Tibial nerve (tissue), 4 donors: Measurements from ENCODE around the gene UMAD1. TPM values are rescaled to one million over a fixed set of nuclear protein-coding genes. Genes with fewer than 3 reads are reported as not detected.

Experiments used
- DNase-seq, 2 donors: peaks; one replicate each; pipeline ENCODE4 v3.0.0-alpha.2; 2019; ENCODE audit warnings: low spot score in 2 of 2
- H3K27ac ChIP-seq, 4 donors: fragments of 200-600 bp; sonication (generic) in 3 of 4; one replicate each; pipeline ENCODE4 v1.5.1; 2017 to 2019; ENCODE audit warnings: mild to moderate bottlenecking in 1 of 4
- H3K27me3 ChIP-seq, 2 donors: fragments of 200-600 bp; sonication (generic) in 1 of 2; one replicate each; pipeline versions ENCODE4 v1.5.1 to v1.6.0; 2017 to 2019
- H3K36me3 ChIP-seq, 3 donors: fragments of 200-600 bp; sonication (generic); one replicate each; pipeline ENCODE4 v1.5.1; 2018 to 2019
- H3K4me1 ChIP-seq, 4 donors: fragments of 200-600 bp; sonication (generic) in 3 of 4; one replicate each; pipeline ENCODE4 v1.5.1; 2017 to 2019
- H3K4me3 ChIP-seq, 4 donors: fragments of 200-600 bp; sonication (generic) in 3 of 4; one replicate each; pipeline ENCODE4 v1.5.1; 2017 to 2019; ENCODE audit warnings: mild to moderate bottlenecking in 1 of 4, moderate library complexity in 1 of 4
- H3K9me3 ChIP-seq, 4 donors: fragments of 200-600 bp; sonication (generic) in 3 of 4; one replicate each; pipeline ENCODE4 v1.5.1; 2017 to 2019
- CTCF ChIP-seq, 5 experiments: fragments of 200-600 bp in 3 of 5; fragments of 450-650 bp in 2 of 5; sonication (generic) in 3 of 5; IDR thresholded peaks; one replicate each; pipeline ENCODE4 v1.5.1; 2016 to 2019; ENCODE audit warnings: antibody characterized with exemption in 5 of 5, mild to moderate bottlenecking in 3 of 5, moderate library complexity in 2 of 5
- EP300 ChIP-seq, 2 donors: sonication (generic); formaldehyde crosslinking; IDR thresholded peaks; one replicate each; pipeline ENCODE4 v1.6.1; 2017; ENCODE audit warnings: antibody characterized with exemption in 2 of 2, mild to moderate bottlenecking in 1 of 2
- POLR2A ChIP-seq, 2 donors: fragments of 450-650 bp; IDR thresholded peaks; one replicate each; pipeline ENCODE4 v1.6.1; 2017; ENCODE audit warnings: antibody characterized with exemption in 2 of 2, mild to moderate bottlenecking in 2 of 2, moderate library complexity in 2 of 2
- WGBS, 2 donors: methylation state at CpG; one replicate each; pipeline ENCODE4 v1.1.5; 2018; 5-methylcytosine and 5-hydroxymethylcytosine counted together
- total RNA-seq, 4 donors: library from RNA; depleted of rRNA; stranded (reverse); fragments of >200 nt; gene quantifications; one replicate each; pipeline ENCODE4 v1.1.0, GENCODE V29; 2016

UMAD1 gene
- total RNA-seq, 4 donors from 2014 or later = 6.0 to 14.9 (median 10.2) TPM

GRCh38 chr7:7639847-7640220, 718 bp upstream of the UMAD1 start:
- Histone ChIP-seq H3K4me3 (peak overlapping the region; percentile 73 to 96 (median 80)), H3K36me3 (peaks cover 0 to 29% (median 0%) of the 10 kb centered on the region in 3 donors), H3K9me3 (no peaks in the 10 kb centered on the region), H3K27me3 (no peaks in the 10 kb centered on the region), H3K4me1 (peaks cover 0 to 24% (median 8%) of the 10 kb centered on the region in 4 donors), H3K27ac (peak overlapping the region; percentile 34 to 94 (median 90))
- TF ChIP-seq EP300 (IDR thresholded peaks at IDR 0.05) (no peak), POLR2A (IDR thresholded peaks at IDR 0.05) (no peak)
- WGBS, 2 donors = 0 to 1% methylated on average over 19 of the region's 19 CpGs
- peak in 1 of 2 donors; percentile 8 for DNase-seq

- no peak for DNase-seq
- 4 to 6% methylated on average over 22 of the region's 22 CpGs for WGBS, 2 donors
Measured at GRCh38 chr7:7641129-7641663, 644 bp downstream of the UMAD1 start.

DNA sequence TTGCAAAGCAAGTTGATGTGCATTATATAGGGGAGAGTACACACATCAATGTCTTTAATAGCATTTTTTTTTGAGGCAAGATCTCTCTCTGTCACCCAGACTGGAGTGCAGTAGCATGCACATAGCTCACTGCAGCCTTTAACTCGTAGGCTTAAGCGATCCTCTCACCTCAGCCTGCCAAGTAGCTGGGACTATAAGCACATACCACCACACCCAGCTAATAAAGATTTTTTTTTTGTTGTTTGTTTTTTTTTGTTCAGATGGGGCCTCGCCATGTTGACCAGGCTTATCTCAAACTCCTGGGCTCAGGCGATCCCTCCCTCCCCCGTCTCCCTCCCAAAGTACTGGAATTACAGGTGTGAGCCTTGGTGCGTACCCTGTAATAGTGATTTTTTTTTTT, 1.5 kb downstream of the UMAD1 start:
- Histone ChIP-seq H3K4me3 (no peak overlapping the region), H3K4me1 (peaks cover 0 to 24% (median 8%) of the 10 kb centered on the region in 4 donors), H3K9me3 (peaks cover 0 to 6% (median 0%) of the 10 kb centered on the region in 4 donors), H3K27ac (no peak overlapping the region), H3K27me3 (no peaks in the 10 kb centered on the region), H3K36me3 (peaks cover 0 to 18% (median 0%) of the 10 kb centered on the region in 3 donors)
- TF ChIP-seq CTCF (IDR thresholded peaks at IDR 0.05) (no peak), POLR2A (IDR thresholded peaks at IDR 0.05) (no peak), EP300 (IDR thresholded peaks at IDR 0.05) (no peak)
- no peak for DNase-seq
- 81 to 86% methylated on average over 6 of the region's 6 CpGs for WGBS, 2 donors

More at GRCh38 chr7:7641129-7641663, 644 bp downstream of the UMAD1 start:
- Histone ChIP-seq H3K36me3 (peaks cover 0 to 21% (median 0%) of the 10 kb centered on the region in 3 donors), H3K27ac (peak overlapping the region; percentile 59 to 94 (median 88)), H3K4me3 (peak overlapping the region; percentile 73 to 96 (median 80)), H3K4me1 (peaks cover 0 to 24% (median 8%) of the 10 kb centered on the region in 4 donors), H3K9me3 (no peaks in the 10 kb centered on the region), H3K27me3 (no peaks in the 10 kb centered on the region)
- TF ChIP-seq CTCF (IDR thresholded peaks at IDR 0.05) (no peak), EP300 (IDR thresholded peaks at IDR 0.05) (no peak), POLR2A (IDR thresholded peaks at IDR 0.05) (no peak)

DNA sequence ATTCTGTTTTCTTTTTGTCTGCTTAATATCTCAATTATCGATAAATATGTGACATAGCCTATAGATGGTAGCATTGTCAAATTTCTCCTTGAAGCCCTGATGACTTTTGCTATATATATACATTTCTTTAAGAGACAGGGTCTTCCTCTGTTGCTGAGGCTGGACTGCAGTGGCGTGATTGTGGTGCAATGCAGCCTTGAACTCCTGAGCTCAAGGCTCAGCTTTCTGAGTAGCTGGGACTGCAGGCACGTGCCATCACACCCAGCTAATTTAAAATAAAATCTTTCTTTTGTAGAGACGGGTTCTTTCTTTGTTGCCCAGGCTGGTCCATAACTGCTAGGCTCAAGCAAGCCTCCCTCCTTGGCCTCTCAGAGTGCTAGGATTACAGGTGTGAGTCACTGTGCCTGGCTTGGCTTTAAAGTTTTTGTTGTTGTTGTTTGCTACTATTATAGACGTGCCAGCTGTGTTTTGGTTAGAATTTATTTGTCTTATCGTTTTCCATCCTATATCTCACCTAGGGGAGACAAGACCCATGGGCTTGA, 7.0 kb downstream of the UMAD1 start:
- no peaks in the 10 kb centered on the region for H3K27me3 ChIP-seq
- peaks cover 0 to 18% (median 0%) of the 10 kb centered on the region in 3 donors for H3K36me3 ChIP-seq
- DNase-seq = no peak
- WGBS, 2 donors = 68 to 84% methylated on average over 6 of the region's 6 CpGs
- no peak overlapping the region for H3K4me3 ChIP-seq
- H3K27ac ChIP-seq = no peak overlapping the region
- TF ChIP-seq CTCF (IDR thresholded peaks at IDR 0.05) (no peak), POLR2A (IDR thresholded peaks at IDR 0.05) (no peak), EP300 (IDR thresholded peaks at IDR 0.05) (no peak)
- peaks cover 0 to 8% (median 0%) of the 10 kb centered on the region in 4 donors for H3K4me1 ChIP-seq
- H3K9me3 ChIP-seq = peaks cover 0 to 6% (median 0%) of the 10 kb centered on the region in 4 donors

DNA sequence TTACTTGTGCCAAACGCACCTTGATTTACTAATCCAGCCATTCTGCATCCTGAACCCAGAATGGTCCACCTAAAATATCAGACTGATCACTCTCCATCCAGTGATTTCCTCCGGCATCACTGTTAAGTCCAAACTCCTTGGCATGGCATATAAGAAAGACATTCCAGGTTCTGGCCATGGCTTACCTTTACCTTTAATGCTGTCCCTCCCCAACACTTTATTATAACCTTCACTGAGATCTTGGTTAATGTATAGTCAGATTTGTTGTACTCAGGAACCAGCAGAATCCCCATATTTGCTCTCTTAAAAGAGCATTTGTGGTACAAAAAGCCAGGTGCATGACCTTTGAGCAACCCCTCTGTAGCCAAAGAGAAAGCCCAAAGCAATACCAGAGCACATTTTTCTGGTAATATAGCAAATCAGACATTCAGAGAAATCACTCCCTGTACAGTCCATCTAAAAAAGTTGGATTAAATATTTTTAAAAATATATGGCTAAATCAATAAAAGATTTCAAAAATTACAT, 10.2 kb downstream of the UMAD1 start:
- H3K4me3 ChIP-seq = no peak overlapping the region
- no peak for DNase-seq
- WGBS, 2 donors = 82 to 93% methylated on average over 2 of the region's 2 CpGs
- TF ChIP-seq POLR2A (IDR thresholded peaks at IDR 0.05) = no peak
- TF ChIP-seq CTCF (IDR thresholded peaks at IDR 0.05) = no peak
- no peak for TF ChIP-seq EP300 (IDR thresholded peaks at IDR 0.05)
- H3K27ac ChIP-seq = no peak overlapping the region
- H3K4me1 ChIP-seq = peaks cover 0 to 7% (median 0%) of the 10 kb centered on the region in 4 donors
- peaks cover 0 to 6% (median 0%) of the 10 kb centered on the region in 4 donors for H3K9me3 ChIP-seq
- H3K27me3 ChIP-seq = no peaks in the 10 kb centered on the region
- peaks cover 0 to 8% (median 0%) of the 10 kb centered on the region in 3 donors for H3K36me3 ChIP-seq
